ENCODE data around the gene ATP11C. TPM values are rescaled to one million over a fixed set of nuclear protein-coding genes. Genes with fewer than 3 reads are reported as not detected.

Gene ATP11C
- total RNA-seq, 1 experiment from 2014 or later: 19.4 TPM

GRCh38 chrX:139881130-139881529, 51.7 kb downstream of the ATP11C start (continued):
- TF ChIP-seq REST (IDR thresholded peaks at IDR 0.05; ENCODE audit: low read depth): no peak
- no peak for TF ChIP-seq POLR2A (IDR thresholded peaks at IDR 0.05; ENCODE audit: borderline replicate concordance, extremely low read depth, insufficient read depth, insufficient read length)
- TF ChIP-seq SP1 (IDR thresholded peaks at IDR 0.05; ENCODE audit: low read depth): no peak
- TF ChIP-seq EZH2phosphoT487 (IDR thresholded peaks at IDR 0.05; ENCODE audit: borderline replicate concordance): no peak
- no peak for TF ChIP-seq ZNF274 (IDR thresholded peaks at IDR 0.05; ENCODE audit: low read depth, low read length)
- no peak for TF ChIP-seq ZFX (IDR thresholded peaks at IDR 0.05)

- TF ChIP-seq CTCF (IDR thresholded peaks at IDR 0.05 in 2 of 3, conservative IDR thresholded peaks at IDR 0.05 in 1 of 3; ENCODE audit: borderline replicate concordance in 1 of 3, insufficient read depth in 1 of 3, low read depth in 2 of 3, low read length in 2 of 3) (no peak), POLR2AphosphoS5 (IDR thresholded peaks at IDR 0.05; ENCODE audit: low read depth, low read length) (no peak), CEBPB (IDR thresholded peaks at IDR 0.05; ENCODE audit: low read depth) (no peak), EZH2phosphoT487 (IDR thresholded peaks at IDR 0.05; ENCODE audit: borderline replicate concordance) (no peak)
- Histone ChIP-seq H2AFZ (ENCODE audit: low read depth, low read length, poor library complexity, severe bottlenecking) (no peak overlapping the region), H3K79me2 (ENCODE audit: insufficient read depth, low read length) (no peaks in the 10 kb centered on the region; the same call in 1 of the 2 replicates), H3K27me3 (ENCODE audit: insufficient read depth, low read length) (no peaks in the 10 kb centered on the region), H4K20me1 (ENCODE audit: insufficient read depth) (no peaks in the 10 kb centered on the region), H3K9me2 (ENCODE audit: insufficient read depth) (no peaks in the 10 kb centered on the region), H3K9me3 (ENCODE audit: control insufficient read depth in 1 of 2, insufficient read depth in 1 of 2, low read depth in 1 of 2, low read length in 2 of 2) (no peaks in the 10 kb centered on the region), H3K27ac (ENCODE audit: low read depth, low read length) (no peak overlapping the region), H3K4me1 (ENCODE audit: control insufficient read depth in 1 of 2, insufficient read depth in 2 of 2, low read length in 2 of 2) (peaks cover 12 to 26% of the 10 kb centered on the region in 2 experiments), H3K9ac (ENCODE audit: low read length) (no peak overlapping the region), H3K4me3 (replicated peaks in 1 of 2; ENCODE audit: low read depth in 1 of 2, low read length in 2 of 2) (no peak overlapping the region), H3K4me2 (ENCODE audit: low read length) (peak overlapping the region; percentile 44), H3K36me3 (ENCODE audit: control insufficient read depth in 1 of 2, insufficient read depth in 2 of 2, low read length in 2 of 2) (no peaks in the 10 kb centered on the region)
- DNase-seq (ENCODE audit: low read depth, low spot score): no peak
- peak; percentile 20; the same call in 1 of the 2 replicates for ATAC-seq
- POLR2A ChIA-PET: no interaction called here
- RAD21 ChIA-PET (ENCODE audit: low non-redundant PET in 1 of 2, low total read pairs in 2 of 2, uncharacterized antibody in 2 of 2, unreplicated experiment in 2 of 2): interaction anchor here in 1 of 2 experiments (0.7 kb wide), 1 partner anchor 12 kb away, joined by 3 read pairs; no protein-coding TSS in a partner anchor
- CTCF ChIA-PET: no interaction called here
- intact Hi-C loops (cut with micrococcal nuclease): no loop called here
- no TSS peak for BruUV-seq (replicated peaks)
Observed at GRCh38 chrX:139877710-139878414, 55.0 kb downstream of the ATP11C start.

Data from HCT116 (cell line).